HG03442 (cell line): ENCODE data around the gene PHACTR1.

Experiments
- ATAC-seq: cut with Tn5 transposase; IDR thresholded peaks from one replicate; pipeline ENCODE4 v1.9.1; 2021; ENCODE audit warnings: mild to moderate bottlenecking, moderate library complexity; ENCODE audit not compliant: unreplicated experiment

PHACTR1 gene

DNA sequence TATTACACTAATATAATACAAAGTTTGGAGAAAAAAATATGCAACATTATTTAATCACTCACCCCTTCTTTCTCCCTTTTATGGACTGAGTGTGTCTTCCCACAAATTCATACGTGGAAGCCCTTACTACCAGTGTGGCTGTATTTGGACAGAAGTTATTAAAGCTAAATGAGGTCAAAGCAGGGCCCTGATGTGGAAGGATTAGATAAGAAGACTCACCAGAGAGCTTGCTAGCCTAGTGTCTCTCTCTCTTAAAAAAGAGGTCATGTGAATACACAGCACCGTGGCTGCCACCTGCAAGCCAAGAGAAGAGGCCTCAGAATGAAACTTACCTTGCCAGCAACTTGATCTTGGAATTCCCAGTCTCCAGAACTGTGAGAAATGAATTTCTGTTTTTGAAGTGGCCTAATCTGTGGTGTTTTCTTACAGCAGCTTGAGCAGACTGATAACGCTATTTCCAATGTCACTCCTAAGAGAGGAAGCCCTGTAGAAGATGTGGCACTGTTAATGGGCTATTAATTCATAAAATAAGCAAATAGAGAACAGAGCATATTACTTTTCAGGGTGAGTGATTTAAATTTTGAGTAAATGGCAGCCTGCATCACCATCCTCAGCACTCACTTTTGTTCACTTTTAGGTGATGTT, 378.3 kb downstream of the PHACTR1 start:
- no peak for ATAC-seq

DNA sequence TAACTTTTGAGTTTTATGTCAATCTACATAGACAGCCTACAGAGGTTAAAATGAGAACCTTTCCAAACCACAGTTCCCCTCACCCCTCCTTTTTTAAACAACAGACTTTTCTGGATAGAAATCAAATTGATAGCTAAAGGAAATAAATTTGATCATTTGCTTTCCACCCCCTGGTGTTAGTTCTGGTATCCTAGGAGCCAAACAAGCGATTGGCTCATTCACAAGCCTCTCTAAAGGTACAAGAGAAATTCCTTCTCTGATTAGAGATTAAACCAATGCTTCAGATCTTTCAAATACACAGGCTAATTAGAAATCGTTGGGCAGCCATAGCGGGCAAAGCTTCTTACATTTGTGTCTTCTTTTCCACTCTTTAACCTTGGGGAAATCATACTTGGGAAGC, 379.5 kb downstream of the PHACTR1 start:
- ATAC-seq: no peak

DNA sequence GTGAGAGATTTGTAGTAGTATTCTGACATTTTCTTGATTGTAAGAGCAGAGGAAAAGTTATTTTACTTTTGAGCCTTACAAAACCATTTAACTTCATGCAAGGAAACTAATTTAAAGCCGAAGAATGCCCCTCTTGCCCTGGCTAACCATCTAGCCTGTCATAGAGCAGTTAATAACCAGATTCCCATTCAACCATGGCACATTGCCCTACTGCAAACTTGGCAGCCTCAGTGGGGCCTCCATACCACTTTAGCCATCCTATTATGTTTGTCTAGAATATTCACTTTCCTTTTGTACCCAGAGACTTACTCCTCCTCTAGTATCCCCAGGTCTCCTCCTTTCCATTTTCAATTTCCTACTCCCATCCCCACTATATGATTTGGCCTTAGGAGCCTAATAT, 380.9 kb downstream of the PHACTR1 start:
- ATAC-seq: no peak

DNA sequence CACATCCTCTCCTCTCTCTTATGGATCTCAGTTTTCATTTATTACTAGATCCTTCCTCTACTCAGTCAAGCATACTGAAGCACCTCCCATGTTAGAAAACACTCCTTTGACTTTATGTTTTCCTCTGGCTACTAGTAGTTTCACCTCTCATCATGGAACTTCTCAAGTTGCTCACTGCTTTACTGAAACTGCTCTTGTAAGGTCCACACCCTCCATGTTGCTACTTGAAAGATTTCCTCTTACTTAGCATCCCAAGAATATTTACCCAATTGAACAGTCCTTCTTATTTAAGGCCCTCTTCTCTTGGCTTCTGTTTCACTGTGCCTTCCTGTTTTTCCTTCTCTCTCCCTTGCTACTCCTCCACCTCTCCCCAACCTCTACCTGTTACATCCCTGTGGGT, 381.4 kb downstream of the PHACTR1 start:
- no peak for ATAC-seq

DNA sequence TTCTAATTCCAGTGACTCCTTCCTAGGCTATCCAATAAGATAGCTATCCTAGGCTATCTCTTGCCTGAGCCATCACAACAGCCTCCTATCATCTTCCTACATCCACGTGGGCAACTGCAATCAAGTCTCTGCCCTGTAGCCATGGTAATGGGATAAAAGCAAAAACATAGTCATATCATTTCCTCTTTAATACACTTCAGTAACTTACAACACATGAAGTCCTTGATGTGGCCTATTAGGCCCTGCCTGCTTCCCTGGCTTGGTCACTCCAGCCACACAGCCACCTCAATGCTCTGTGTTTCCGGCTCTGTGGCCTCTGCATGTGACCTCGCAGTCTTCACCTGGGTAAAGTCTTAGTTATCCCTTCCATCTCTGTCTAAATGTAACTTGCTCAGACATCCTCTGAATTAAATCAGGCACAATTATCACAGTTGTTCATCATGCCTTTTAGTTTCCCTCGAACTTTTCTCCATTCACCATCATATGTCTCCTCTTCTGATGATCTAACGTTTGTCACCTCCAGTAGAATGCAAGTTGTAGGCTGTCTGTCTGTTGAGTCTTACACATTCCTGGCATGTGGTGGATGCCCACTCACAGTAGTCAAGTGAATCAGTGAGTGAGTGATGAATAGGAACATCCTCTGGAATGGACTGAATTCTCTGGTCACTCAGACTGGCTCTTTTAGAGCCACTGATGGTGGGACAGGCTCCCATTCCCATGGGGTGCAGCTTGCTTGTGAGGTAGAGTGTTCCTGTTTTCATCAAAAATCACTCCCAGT, 382.4 kb downstream of the PHACTR1 start:
- ATAC-seq: no peak

DNA sequence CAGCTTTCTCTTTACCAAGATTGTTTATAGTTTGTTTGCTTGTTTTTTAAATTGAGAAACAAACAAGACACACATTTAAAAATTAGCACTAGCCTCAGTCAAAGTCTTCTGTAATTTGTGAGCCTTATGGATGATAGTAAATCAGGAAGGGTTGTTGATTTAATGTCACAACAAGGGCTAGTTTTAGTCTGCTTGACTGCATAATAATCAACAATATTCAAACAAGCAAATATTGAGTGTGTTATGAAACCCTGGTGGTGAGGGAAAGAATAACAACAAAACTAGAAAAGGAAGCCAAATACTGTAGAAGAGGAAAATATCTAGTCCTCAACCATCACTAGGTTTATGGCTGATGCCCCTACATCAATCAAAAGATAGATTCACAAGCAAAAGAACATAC, 383.2 kb downstream of the PHACTR1 start:
- ATAC-seq: no peak

DNA sequence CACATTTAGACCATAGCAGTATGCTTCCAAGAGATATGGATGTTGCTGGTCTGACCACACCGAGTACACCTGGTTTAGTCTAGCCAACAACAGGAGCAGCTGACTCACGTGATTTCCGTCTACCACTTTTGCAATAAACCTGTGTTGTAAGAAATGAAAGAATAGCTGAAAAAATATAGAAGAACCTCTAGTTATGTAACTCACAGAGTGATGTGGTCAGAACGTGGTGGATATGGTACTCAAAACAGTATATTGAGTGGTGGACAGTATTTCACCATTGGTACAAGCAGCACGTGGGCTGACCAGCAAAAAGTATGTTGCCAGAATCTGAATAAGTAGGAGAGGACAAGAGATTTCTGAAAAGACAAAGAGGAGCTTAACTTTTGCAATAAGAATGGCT, 384.8 kb downstream of the PHACTR1 start:
- no peak for ATAC-seq

DNA sequence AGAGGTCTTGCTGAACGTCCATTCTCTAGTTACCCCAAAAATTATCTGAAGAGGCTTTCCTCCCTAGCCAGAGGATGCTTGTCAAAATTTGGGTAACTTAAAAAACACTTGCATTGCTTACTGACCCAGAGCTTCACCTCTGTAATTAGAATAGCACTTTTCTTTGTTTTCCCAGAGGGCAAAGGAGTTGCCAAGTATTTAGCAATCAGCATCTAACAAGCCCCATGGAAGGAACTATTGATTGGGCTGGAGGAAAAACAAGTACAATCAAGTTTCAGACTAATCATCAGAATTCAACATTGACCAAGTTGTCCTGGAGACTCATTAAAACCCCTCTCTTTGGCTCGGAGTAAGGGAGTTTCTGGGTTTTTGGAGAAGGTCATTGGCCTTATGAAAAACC, 385.4 kb downstream of the PHACTR1 start:
- no peak for ATAC-seq

DNA sequence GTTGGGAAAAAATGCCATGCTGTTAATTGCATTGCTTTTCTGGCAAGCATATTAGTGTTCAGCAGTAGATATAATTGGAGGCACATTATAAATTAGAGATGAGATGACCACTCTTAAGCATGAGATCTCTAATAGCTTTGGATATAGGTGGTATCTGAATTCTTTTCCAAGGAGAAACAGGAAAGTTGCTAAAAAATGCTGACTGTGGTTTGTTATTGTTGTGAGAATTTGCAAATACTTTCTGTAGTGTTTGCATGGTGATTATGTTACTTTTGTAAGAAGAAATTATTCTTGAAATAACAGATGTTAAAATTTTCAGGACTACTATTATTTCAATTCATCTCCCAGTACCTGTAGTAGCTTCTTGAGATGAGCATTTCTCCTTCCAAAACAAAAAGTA, 386.6 kb downstream of the PHACTR1 start:
- no peak for ATAC-seq

DNA sequence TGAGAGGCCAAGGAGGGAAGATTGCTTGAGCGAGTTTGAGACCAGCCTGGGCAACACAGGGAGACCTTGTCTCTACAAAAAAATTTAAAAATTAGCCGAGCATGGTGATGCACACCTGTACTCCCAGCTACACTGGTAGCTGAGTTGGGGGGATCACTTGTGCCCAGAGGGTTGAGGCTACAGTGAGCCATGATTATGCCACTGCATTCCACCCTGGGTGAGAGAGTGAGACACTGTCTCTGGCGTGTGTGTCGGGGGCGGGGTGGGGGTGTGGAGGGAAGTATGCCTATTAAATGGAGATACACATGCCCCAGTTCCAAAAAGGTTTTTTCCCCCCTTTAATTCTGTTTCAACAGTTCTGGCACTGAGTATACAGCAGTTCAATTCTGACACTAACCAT, 388.6 kb downstream of the PHACTR1 start:
- ATAC-seq: no peak

DNA sequence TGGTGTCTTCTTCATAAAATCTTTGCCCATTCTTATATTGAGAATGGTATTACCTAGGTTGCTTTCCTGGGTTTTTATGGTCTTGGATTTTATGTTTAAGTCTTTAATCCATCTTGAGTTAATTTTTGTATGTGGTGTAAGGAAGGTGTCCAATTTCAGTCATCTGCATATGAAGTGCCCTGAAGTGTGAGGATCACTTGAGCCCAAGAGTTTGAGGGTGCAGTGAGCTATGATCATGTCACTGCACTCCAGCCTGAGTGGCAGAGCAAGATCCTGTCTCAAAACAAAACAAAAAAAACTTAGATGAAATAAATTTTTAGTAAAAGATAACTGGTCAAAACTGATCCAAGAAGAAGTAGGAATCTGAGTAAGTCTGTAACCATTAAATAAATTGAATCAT, 396.4 kb downstream of the PHACTR1 start:
- no peak for ATAC-seq

DNA sequence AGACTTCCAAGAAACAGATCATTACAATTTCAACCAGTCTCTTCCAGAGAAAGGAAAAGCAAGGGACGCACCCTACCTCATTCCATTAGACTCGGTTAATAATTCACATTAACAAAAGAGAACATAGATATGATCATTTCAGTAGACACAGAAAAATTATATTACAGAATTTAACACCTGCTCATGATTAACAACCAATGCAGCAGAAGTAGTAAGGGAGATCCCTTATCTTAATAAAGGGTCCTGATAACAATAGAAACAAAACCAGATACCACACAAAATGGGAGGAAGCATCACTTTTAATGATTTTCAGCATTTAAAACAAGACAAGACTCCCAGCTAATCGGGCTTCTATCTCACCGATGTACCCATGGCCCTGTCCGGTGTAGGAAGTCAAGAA, 396.8 kb downstream of the PHACTR1 start:
- no peak for ATAC-seq

DNA sequence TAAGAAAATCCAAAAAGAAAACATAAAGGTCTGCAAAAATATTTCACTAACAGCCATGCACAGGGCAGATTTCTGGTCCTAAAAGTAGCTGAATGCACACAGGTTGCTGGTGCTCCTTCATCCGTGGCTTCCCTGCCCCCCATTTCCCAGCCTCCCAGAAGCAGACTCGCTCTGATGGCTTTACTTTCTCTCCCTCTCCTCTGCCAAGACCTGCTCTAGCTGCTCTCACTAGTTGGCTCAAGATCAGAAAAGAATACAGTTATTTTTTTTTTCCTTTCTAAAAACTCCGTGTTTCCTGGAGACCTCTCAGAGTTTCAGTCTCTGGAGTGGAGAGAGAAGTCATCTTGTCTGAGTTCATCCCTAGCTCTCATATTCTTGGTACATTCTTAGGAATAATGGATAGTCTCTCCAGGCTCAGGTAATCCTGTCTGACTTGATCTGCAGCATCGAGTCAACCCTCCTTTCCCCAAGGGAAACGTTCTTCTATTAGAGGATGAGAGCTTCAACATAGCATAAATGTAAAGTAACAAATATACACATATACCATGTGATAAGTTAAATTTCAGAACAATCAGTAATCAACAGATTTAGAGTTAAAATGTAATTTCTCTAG, 397.5 kb downstream of the PHACTR1 start:
- no peak for ATAC-seq

DNA sequence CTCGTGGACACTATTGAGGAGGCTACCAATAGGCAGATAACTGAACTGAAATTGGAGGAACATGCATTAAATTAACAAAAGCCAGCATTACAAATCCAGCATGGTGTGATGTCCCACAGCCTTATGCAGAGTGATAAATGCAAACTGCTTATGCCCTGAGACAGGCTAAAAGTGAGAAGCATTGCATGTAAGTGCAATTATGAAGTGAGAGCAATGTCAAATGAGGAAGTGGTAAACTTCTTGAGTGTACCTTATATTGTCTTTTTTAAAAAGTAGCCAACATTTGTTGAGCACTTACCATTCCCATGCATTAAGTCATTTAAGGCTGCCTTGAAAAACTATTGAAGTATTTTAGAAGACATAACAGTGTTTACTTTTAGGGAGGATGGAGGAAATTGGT, 399.6 kb downstream of the PHACTR1 start:
- no peak for ATAC-seq

DNA sequence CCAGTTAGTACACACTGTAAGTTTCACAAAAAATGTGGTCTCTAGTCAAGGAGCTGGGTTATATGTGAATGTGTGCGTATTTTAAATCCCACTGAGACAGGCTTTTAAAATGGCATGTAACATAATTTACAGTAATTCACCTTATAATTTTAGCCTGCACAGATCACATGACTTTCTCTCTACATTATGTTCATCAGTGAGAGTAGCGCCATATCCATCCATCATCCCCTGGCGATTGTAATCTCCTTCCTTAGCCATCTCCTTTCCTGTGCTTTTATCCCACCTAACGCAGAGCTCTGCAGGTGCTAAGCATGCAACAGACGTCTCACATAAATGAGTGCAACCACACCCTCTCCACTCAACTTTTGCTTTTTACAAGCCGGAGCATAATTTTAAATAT, 401.0 kb downstream of the PHACTR1 start:
- ATAC-seq: no peak

DNA sequence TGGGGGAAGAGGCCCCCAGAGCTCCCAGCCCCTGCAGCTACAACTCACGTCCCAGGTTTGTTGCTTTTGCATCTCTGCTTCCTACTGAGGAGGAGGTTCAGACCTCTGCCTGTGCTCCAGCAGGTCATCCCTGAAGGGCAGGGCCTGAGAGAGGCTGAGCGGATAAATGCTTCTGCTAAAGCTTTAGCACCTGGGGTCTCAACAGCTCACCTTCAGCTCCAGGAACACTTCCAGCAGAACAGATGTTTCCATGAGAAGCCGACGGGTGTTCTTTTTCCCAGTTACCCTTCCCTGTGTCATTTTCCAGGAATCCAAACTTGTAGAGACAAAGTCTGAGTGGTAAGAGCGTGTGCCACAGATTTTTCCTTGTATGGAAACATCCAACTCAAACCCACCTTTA, 403.0 kb downstream of the PHACTR1 start:
- no peak for ATAC-seq

DNA sequence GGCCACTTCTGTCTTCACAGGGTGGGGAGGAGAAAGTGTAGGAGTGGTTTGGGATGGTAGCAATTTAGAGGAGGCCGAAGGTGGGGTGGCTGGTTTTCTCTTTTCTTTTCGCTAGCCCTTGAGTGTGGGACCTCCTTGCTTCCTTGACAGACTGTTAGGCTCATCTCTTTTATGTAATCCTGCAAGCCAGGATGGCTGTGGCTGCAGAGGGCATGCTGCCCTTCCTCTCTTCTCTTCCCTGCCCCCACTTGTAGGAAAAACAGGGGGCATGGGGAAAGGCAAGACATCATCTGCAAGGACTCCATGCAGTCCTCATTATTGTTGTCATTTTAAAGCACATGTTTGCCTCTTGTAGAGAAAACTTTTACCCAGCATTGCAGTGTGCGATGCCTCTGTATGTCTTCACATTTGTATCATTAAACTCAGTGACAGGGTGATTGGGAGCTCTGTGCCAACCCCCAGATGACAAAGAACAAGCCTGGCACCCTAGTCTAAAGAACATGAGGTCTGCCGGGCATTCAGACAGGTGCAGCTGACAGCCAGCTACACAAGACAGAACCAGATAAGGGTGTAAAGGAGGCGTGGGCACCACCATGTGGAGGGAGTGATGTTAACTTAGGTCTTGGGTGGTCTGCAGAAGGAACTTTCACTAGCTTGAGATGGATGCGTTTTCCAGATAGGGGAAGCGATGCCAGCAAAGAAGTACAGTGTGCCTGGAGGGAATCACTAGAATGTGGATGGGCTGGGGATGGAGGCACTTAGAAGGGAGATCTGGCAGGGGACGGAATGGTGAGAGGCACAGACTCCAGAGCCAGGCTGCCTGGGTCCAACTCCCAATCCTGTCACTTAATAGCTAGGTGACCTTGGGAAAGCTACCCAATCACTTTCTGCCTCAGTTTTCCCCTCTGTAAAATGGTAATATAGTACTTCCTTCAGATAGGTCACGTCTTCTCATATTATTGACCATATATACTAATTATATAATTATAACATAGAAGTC, 404.2 kb downstream of the PHACTR1 start:
- ATAC-seq: no peak

DNA sequence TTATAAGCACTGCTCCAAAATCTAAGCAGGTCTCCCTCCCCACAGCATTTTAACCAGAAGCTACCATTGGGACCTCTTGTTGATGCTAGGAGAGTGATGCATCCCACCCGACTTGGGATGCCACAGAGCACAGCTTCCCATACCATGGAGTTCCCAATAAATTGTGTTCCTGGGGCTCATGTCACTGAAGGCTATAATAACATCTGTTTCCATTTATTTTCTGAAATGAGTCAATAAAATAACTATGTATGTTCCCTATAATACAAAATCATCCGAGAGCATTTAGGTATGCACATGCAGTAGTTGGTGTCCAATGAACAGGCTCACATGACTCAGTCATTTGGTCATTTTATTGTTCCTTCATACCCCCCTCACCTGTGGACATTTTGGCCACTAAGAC, 407.6 kb downstream of the PHACTR1 start:
- no peak for ATAC-seq

DNA sequence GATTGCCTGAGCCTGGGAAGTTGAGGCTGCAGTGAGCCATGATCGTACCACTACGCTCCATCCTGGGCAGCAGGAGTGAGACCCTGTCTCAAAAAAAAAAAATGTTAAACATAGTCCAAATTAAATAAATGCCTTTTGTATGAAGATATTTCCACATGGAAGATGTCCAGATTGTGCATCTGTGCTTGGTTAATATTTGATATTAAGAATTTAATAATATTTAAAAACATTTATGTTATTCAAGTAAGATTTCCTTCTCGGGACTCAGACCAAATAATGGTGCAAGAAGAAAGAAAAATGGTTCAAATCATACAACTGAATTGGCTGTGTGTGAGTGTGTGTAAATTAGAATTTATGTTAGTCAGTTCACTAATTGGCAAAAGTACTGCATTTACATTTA, 409.3 kb downstream of the PHACTR1 start:
- no peak for ATAC-seq

DNA sequence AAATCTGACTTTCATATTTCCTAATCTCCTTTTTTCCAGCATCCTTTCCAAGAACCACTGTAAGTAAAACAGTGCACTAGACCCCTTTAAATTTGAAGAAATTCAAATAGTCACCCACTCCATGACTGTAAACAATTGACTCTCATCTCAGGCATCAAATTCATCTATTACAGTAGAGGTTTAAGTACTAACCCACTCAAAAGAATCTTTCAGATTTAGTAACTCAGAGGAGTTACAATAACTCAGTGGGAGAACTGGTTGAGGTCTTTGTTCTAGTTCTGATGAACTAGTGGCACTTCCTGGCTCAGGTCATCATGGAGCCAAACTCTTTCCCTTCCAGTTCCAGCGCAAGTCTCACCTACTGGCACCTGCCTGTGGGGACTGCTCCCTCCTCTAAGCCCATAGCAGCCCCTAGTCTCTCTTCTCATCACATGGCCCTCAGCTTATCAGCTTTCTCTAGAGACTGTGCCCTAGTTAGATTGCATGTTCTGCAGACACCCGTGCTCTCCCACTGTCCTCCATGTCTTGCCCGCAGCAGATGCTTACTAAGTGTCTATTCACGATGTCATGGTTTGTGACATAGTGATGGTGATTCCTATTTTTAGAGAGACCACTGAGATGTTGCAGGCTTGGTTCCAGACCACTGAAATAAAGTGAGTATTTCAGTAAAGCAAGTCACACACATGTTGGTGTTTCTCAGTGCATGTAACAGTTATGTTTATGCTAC, 415.5 kb downstream of the PHACTR1 start:
- no peak for ATAC-seq
